Right ventricle myocardium superior (tissue), 1 donor: ENCODE results near the gene SPACA6. TPM values are rescaled to one million over a fixed set of nuclear protein-coding genes. Genes with fewer than 3 reads are reported as not detected.
"Not testable (repeated sequence)": the region's sequence is repeated elsewhere in the genome, so short reads cannot be mapped to it uniquely, and the experiment has no call there.

Experiments used
- ATAC-seq: fragments of 200-7000 bp; cut with Tn5 transposase; one replicate; pipeline ENCODE4 v1.9.1; 2020; ENCODE audit warnings: mild to moderate bottlenecking; ENCODE audit not compliant: poor library complexity
- DNase-seq: peaks from one replicate; pipeline ENCODE4 v3.0.0-alpha.2; 2020
- intact Hi-C: fragments of 100-400 bp; cut with DNase I; formaldehyde crosslinking; loops from one replicate; pipeline ENCODE4 v1.11.2; 2022
- total RNA-seq: library from RNA; stranded (reverse); fragmentation: NEBNext Ultra II Directional; extraction: Animal tissue kit (Norgen Biotek cat#: 25700); gene quantifications from one replicate; pipeline ENCODE4 v1.2.1, GENCODE V29; 2021
- donor health status: DM: no; HTN: yes; CAD: no; lungs with severe emphysema.

The SPACA6 gene
- total RNA-seq, 1 donor from 2014 or later: 10.1 TPM

GRCh38 chr19:51719251-51719988, 26.3 kb downstream of the SPACA6 start:
- ATAC-seq (no peak), DNase-seq (no peak)

GRCh38 chr19:51721905-51722304, 28.8 kb downstream of the SPACA6 start:
- DNase-seq: no peak
- ATAC-seq: no peak
- intact Hi-C loops: no loop called here

More at GRCh38 chr19:51719251-51719988, 26.3 kb downstream of the SPACA6 start:
- intact Hi-C loops: loop anchor here (10.0 kb wide), 1 partner anchor 95 kb away; no protein-coding TSS in a partner anchor

GRCh38 chr19:51722492-51722891, 29.4 kb downstream of the SPACA6 start:
- ATAC-seq: no peak
- intact Hi-C loops: no loop called here
- DNase-seq: no peak

GRCh38 chr19:51724543-51724942, 31.4 kb downstream of the SPACA6 start:
- ATAC-seq (no peak), DNase-seq (peak; percentile 51)
- intact Hi-C loops: loop anchor here (2.0 kb wide), 1 partner anchor 14 kb away; no protein-coding TSS in a partner anchor

DNA sequence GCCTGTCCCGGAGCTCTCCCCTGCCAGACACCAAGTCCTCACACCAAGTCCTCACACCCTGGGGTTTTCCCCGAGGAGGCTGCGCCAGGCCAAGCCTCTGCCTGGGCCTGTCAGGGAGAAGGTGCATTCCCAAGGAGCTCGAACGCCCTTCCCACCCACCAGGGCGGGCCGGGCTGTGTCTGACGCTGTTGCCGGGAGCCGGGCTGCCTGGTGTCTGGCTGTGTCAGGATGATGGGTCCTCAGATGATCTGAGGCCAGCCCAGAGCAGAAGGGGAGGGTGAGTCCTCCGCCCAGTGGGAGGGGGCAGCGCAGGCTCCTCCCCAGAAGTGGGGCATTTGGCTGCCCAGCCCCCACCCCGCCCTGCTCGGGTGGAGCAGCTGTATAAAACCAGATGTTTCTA, 32.9 kb downstream of the SPACA6 start:
- intact Hi-C loops: no loop called here
- ATAC-seq: peak; percentile 65
- peak; percentile 63 for DNase-seq

GRCh38 chr19:51727349-51727880, 34.3 kb downstream of the SPACA6 start:
- intact Hi-C loops: no loop called here
- ATAC-seq: no peak
- DNase-seq: no peak

- intact Hi-C loops: no loop called here
- DNase-seq (no peak), ATAC-seq (no peak)
Observed at GRCh38 chr19:51729781-51730180, 36.7 kb downstream of the SPACA6 start.

DNA sequence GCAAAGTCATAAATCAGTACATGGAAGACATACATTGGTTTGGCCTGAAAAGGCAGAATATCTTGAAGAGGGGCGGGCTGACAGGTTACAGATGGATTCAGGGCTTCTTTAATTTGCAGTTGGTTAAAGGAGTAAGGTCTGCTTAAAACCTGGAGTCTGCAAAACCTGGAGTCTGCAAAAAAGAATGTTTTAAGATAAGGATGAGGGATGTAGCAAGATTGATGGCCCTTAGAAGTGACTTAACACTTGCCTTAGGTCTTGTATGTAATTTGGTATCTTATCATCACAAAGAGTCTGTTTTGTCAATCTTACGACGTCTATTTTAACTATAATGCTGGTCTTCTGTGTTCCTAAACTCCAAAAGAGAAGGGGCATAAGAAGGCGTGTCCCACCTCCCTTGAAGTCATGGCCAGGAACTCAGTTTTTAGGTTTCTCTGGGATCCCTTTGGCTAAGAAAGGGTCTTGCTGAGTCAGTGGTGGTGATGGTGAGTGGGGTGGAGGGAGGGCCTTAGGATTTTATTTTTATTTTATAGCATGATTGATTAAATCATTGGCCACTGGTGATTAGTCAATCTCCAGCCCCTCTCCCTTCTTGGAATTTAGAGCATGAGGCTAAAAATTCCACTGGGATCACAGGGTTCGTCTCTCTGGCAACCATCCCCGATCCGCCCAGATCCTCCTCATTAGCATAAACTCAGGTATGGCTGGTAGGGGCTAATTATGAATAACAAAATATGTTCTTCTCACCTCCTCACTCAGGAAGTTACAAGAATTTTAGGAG, 40.8 kb downstream of the SPACA6 start:
- DNase-seq (no peak), ATAC-seq (no peak)
- intact Hi-C loops: no loop called here

- intact Hi-C loops: no loop called here
- DNase-seq: peak; percentile 68
- peak; percentile 48 for ATAC-seq
Observed at GRCh38 chr19:51735759-51736449, 42.8 kb downstream of the SPACA6 start.

DNA sequence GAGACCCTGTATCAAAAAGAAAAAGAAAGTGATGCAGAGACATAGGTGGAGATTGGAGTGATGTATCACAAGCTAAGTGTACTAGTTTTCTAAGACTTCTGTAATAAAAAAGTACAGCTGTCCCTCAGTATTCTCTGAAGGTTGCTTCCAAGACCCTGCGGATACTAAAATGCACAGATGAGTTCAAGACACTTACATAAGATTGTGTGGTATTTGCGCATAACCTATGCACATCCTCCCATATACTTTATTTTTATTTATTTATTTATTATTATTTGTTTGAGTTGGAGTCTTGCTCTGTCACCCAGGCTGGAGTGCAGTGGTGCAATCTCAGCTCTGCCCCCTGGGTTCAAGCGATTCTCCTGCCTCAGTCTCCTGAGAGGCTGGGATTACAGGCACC, 44.3 kb downstream of the SPACA6 start:
- ATAC-seq (no peak), DNase-seq (no peak)
- intact Hi-C loops: no loop called here

DNA sequence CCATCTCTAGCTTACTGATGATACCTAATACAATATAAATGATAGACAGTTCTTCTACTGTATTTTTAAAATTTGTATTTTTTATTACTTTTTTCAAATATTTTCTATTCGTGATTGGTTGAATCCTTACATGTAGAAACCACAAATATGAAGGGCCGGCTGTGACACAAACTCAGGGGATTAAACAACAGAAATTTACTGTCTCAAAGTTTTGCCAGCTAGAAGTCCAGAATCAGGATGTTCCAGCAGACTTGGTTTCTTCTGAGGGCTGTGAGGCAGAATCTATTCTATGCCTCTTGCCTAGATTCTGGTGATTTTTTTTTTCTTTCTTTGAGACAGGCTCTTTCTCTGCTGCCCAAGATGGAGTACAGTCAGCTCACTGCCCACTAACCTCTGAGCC, 44.8 kb downstream of the SPACA6 start:
- ATAC-seq (no peak), DNase-seq (no peak)
- intact Hi-C loops: loop anchor here (2.0 kb wide), 1 partner anchor 13 kb away; no protein-coding TSS in a partner anchor

DNA sequence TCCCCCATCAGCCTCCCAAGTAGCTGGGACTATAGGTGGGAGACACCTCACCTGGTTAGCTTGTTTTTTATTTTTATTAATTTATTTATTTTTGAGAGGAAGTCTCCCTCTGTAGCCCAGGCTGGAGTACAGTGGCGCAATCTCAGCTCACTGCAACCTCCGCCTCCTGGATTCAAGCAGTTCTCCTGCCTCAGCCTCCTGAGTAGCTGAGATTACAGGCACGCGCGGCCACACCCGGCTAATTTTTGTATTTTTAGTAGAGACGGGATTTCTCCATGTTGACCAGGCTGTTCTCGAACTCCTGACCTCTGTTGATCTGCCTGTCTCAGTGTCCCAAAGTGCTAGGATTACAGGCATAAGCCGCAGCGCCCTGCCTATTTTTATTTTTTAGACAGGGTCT, 45.4 kb downstream of the SPACA6 start:
- not testable (repeated sequence) for DNase-seq, ATAC-seq
- intact Hi-C loops: loop anchor here (2.0 kb wide), 1 partner anchor 14 kb away; no protein-coding TSS in a partner anchor

DNA sequence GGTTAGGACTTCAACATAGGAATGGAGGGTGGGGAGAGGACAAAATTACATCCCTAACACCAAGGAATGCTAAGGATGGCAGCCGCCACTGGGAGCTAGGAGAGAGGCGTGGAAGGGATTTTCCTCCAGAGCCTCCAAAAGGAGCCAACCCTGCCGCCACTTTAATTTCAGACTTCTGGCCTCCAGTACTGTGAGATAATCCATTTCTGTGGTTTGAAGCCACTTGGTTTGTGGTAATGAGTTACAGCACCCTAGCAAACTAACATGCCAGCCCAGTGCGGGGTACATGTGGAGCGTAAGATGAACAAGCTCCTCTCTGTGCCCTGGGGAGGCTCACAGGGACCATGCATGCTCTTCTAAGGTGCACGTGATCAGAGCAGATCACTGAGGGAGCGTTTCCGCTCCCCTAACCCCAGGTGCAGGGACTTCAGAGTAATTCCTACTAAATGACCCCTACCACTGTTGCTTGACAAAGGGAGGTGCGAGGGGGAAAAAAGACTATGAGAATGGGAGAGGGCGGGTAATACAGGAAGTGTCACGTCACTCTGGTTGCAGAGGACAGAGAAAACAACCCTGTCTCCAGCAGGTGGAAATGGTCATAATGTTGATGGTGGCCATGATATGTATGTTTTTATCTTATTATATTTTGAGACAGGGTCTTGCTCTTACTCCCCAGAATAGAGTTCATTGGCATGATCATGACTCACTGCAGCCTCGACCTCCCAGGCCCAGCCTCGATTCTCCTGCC, 46.5 kb downstream of the SPACA6 start:
- ATAC-seq (no peak), DNase-seq (no peak)
- intact Hi-C loops: loop anchor here (2.0 kb wide), 1 partner anchor 15 kb away; no protein-coding TSS in a partner anchor

- ATAC-seq (no peak), DNase-seq (no peak)
- intact Hi-C loops: no loop called here
Observed at GRCh38 chr19:51740356-51740755, 47.2 kb downstream of the SPACA6 start.

DNA sequence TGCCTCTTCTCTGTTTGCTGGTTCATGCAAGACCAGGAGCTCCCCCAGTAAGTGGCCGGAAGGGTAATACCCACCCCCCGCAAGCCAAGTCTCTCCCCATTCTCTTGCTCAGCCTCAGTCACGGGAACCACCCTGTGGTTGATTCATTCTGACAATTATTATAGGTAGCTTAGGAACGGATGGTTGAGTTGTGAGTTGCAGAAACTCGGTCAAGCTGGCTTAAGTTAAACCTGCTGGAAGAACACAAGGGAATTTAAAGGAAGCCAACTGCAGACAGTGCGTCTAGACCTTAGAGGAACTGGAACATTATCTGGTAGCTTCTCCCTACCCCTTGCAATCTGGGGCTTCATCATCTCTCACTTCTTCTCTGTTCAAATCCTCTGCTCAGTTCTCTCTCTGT, 49.7 kb downstream of the SPACA6 start:
- no peak for DNase-seq
- no peak for ATAC-seq
- intact Hi-C loops: no loop called here

GRCh38 chr19:51743405-51743804, 50.3 kb downstream of the SPACA6 start:
- no peak for ATAC-seq
- no peak for DNase-seq
- intact Hi-C loops: no loop called here

DNA sequence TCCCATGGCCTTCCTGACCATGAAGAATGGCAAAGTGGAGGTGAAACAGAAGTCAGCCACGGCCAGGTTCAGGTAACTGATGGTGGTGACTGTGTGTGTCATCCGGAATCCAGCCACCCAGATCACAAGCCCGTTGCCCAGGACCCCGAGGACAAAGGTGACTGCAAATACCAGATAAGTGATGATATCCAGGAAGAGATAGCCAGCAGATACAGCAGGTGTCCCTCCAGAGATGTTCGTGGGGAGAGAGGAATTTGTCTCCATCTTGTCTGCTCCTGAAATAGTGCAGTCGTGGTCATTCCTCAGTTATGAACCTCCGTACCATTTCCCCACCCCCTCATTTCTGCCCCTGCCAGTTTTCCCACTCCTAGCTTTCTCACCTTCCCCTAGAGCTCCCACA, 53.6 kb downstream of the SPACA6 start:
- DNase-seq (no peak), ATAC-seq (no peak)
- intact Hi-C loops: no loop called here

GRCh38 chr19:51749979-51750378, 56.8 kb downstream of the SPACA6 start:
- ATAC-seq (no peak), DNase-seq (no peak)
- intact Hi-C loops: no loop called here
